ENCODE data around the gene CDH26. TPM values are rescaled to one million over a fixed set of nuclear protein-coding genes. Genes with fewer than 3 reads are reported as not detected.
A peak's percentile ranks its signal among the peaks of the same experiment; 100 is the strongest.

CDH26 gene
- total RNA-seq, 1 experiment from 2014 or later, result 1.1 TPM

- CTCF ChIA-PET, result no interaction called here
- intact Hi-C loops (cut with micrococcal nuclease; ENCODE audit: unreplicated experiment), result no loop called here
- H3K27ac Mint-ChIP-seq (ENCODE audit: unreplicated experiment), result no peak overlapping the region
- no peaks in the 10 kb centered on the region for H3K9me3 Mint-ChIP-seq (ENCODE audit: low read depth, unreplicated experiment)
- H3K36me3 Mint-ChIP-seq (ENCODE audit: insufficient read depth, unreplicated experiment), result peaks cover 53% of the 10 kb centered on the region
- TF ChIP-seq CTCF (IDR thresholded peaks at IDR 0.05; ENCODE audit: unreplicated experiment), result no peak
- no peak for DNase-seq
- H3K4me1 Mint-ChIP-seq (ENCODE audit: low read depth, unreplicated experiment), result peaks cover 32% of the 10 kb centered on the region
- no TSS peak for BruUV-seq (replicated peaks)
- H3K4me3 Mint-ChIP-seq (ENCODE audit: low read depth, unreplicated experiment), result no peak overlapping the region
- no peaks in the 10 kb centered on the region for H3K27me3 Mint-ChIP-seq (ENCODE audit: unreplicated experiment)
Measured at GRCh38 chr20:59935457-59936185, 22.6 kb upstream of the CDH26 start.

GRCh38 chr20:59936409-59936808 is 21.8 kb upstream of the CDH26 start:
- no peak for TF ChIP-seq CTCF (IDR thresholded peaks at IDR 0.05; ENCODE audit: unreplicated experiment)
- no TSS peak for BruUV-seq (replicated peaks)

GRCh38 chr20:59937150-59937549 is 21.1 kb upstream of the CDH26 start:
- Mint-ChIP-seq H3K27me3 (ENCODE audit: unreplicated experiment) (no peaks in the 10 kb centered on the region), H3K4me1 (ENCODE audit: low read depth, unreplicated experiment) (peaks cover 35% of the 10 kb centered on the region), H3K27ac (ENCODE audit: unreplicated experiment) (no peak overlapping the region), H3K9me3 (ENCODE audit: low read depth, unreplicated experiment) (no peaks in the 10 kb centered on the region), H3K36me3 (ENCODE audit: insufficient read depth, unreplicated experiment) (peaks cover 60% of the 10 kb centered on the region), H3K4me3 (ENCODE audit: low read depth, unreplicated experiment) (no peak overlapping the region)
- intact Hi-C loops (cut with micrococcal nuclease; ENCODE audit: unreplicated experiment), result no loop called here
- BruUV-seq (replicated peaks), result no TSS peak
- CTCF ChIA-PET, result interaction anchor here (0.7 kb wide), 1 partner anchor 578 kb away, joined by 3 read pairs; no protein-coding TSS in a partner anchor
- DNase-seq, result no peak
- TF ChIP-seq CTCF (IDR thresholded peaks at IDR 0.05; ENCODE audit: unreplicated experiment), result no peak

More at GRCh38 chr20:59936409-59936808, 21.8 kb upstream of the CDH26 start:
- CTCF ChIA-PET, result interaction anchor here (0.6 to 0.7 kb wide), 2 partner anchors 135 to 579 kb away, joined by 3 read pairs; no protein-coding TSS in a partner anchor
- H3K36me3 Mint-ChIP-seq (ENCODE audit: insufficient read depth, unreplicated experiment), result peaks cover 61% of the 10 kb centered on the region
- intact Hi-C loops (cut with micrococcal nuclease; ENCODE audit: unreplicated experiment), result no loop called here
- H3K9me3 Mint-ChIP-seq (ENCODE audit: low read depth, unreplicated experiment), result no peaks in the 10 kb centered on the region
- peaks cover 37% of the 10 kb centered on the region for H3K4me1 Mint-ChIP-seq (ENCODE audit: low read depth, unreplicated experiment)
- H3K4me3 Mint-ChIP-seq (ENCODE audit: low read depth, unreplicated experiment), result no peak overlapping the region
- no peak overlapping the region for H3K27ac Mint-ChIP-seq (ENCODE audit: unreplicated experiment)
- DNase-seq, result no peak
- H3K27me3 Mint-ChIP-seq (ENCODE audit: unreplicated experiment), result no peaks in the 10 kb centered on the region

GRCh38 chr20:59938221-59938620 is 20.0 kb upstream of the CDH26 start:
- intact Hi-C loops (cut with micrococcal nuclease; ENCODE audit: unreplicated experiment), result no loop called here
- H3K9me3 Mint-ChIP-seq (ENCODE audit: low read depth, unreplicated experiment), result no peaks in the 10 kb centered on the region
- no peaks in the 10 kb centered on the region for H3K27me3 Mint-ChIP-seq (ENCODE audit: unreplicated experiment)
- H3K4me1 Mint-ChIP-seq (ENCODE audit: low read depth, unreplicated experiment), result peaks cover 34% of the 10 kb centered on the region
- TSS peak; percentile 60 for BruUV-seq (replicated peaks)
- no peak for TF ChIP-seq CTCF (IDR thresholded peaks at IDR 0.05; ENCODE audit: unreplicated experiment)
- H3K4me3 Mint-ChIP-seq (ENCODE audit: low read depth, unreplicated experiment), result peak overlapping the region; percentile 92
- peaks cover 51% of the 10 kb centered on the region for H3K36me3 Mint-ChIP-seq (ENCODE audit: insufficient read depth, unreplicated experiment)
- no peak for DNase-seq
- H3K27ac Mint-ChIP-seq (ENCODE audit: unreplicated experiment), result peak overlapping the region; percentile 81
- CTCF ChIA-PET, result interaction anchor here (0.7 to 1.3 kb wide), 3 partner anchors 11 to 341 kb away, joined by 3 to 4 read pairs (median 3); no protein-coding TSS in a partner anchor

Measured in Calu3 (cell line).